Measurements from ENCODE around the gene PIH1D1.

DNA sequence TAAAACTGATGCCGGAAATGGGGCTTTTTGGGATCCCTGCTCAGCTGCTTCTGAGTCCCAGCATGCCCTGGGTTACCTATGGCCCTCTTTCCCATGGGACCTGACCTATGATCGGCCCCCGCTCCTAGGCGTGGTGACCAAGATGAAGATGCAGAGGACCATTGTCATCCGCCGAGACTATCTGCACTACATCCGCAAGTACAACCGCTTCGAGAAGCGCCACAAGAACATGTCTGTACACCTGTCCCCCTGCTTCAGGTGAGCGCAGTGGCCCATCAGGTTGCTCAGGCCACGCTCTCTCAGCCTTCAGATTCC lies 46.1 kb upstream of the PIH1D1 start:
- TF ChIP-seq TAF1 (IDR thresholded peaks at IDR 0.05; ENCODE audit: borderline replicate concordance, low read depth, low read length): no peak
- TF ChIP-seq POLR2AphosphoS5 (IDR thresholded peaks at IDR 0.05; ENCODE audit: low read depth, low read length): no peak
- no peak; the same call in 1 of the 2 replicates for TF ChIP-seq POLR2A (IDR thresholded peaks at IDR 0.05; ENCODE audit: low read depth, low read length)
